GM21825 (cell line): ENCODE results near the gene PTEN.

Experiments used
- ATAC-seq: cut with Tn5 transposase; IDR thresholded peaks from one replicate; pipeline ENCODE4 v1.9.1; 2021; ENCODE audit warnings: mild to moderate bottlenecking, moderate library complexity; ENCODE audit not compliant: unreplicated experiment

PTEN gene

GRCh38 chr10:87915989-87916388 is 52.6 kb downstream of the PTEN start:
- ATAC-seq = no peak

DNA sequence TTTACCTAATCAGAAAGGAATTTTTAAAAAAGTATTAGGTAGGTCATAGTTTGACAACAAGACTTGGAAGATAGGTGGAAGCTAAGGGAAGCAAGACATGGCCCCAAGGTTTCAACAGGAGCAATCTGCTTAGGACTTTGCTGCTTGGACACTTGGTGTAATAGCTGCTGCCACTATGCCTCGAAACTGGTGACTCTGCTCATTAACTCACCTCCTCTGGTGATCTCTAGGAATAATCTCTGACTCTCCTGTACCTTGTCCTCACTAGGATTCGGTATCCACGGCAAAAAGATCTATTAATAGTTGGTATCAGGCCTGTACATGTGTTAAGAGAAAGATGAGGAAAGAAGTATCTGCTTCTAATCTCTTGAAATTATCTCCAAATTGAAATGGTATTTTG is 53.1 kb downstream of the PTEN start:
- no peak for ATAC-seq

DNA sequence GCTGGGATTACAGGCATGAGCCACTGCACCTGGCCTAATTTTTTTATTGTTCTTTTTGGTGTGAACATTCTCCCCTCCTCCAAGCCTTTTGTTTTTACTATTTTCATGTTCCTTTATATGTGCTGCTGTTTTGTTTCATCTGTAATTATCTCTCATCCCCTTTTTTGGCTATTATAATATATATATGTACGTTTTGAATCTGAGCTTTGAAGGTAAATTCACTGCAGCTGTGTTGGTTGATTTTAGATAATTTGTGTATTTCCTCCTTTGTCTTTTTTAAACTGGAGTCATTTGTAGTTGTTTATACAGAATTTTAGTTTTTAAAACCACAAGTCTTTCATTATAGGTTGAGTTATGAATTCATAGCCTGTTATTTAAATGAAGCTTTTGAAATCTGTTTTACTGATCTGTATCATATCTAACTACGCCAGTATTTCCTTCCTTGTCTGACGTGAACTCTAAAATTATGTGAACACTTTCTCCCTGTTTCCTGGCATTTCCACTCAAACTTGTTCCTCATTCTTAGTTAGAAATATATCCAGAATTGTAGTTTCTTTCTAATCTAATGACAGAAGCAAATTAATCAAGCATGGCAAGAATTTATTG is 54.9 kb downstream of the PTEN start:
- no peak for ATAC-seq

GRCh38 chr10:87920538-87920937 is 57.1 kb downstream of the PTEN start:
- no peak for ATAC-seq

GRCh38 chr10:87921931-87922688 is 58.7 kb downstream of the PTEN start:
- ATAC-seq = no peak

- no peak for ATAC-seq
Observed at GRCh38 chr10:87923233-87923632, 59.8 kb downstream of the PTEN start.

DNA sequence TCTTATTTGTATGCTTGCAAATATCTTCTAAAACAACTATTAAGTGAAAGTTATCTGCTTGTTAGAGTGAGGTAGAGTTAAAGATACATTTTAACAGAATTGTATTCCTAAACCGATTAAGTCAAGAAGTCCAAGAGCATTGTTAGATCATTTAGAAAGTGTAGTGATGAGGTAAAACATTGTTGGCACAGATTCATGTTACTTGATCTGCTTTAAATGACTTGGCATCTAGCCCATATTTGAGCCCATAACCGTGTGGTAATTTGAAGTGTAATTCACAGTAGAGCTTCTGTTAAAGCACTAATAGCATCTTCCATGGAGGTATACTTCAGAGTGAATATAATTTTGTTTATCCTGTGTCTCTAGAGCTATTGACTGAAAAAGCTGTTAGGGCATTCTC is 62.1 kb downstream of the PTEN start:
- ATAC-seq = no peak

GRCh38 chr10:87927091-87927490 is 63.7 kb downstream of the PTEN start:
- no peak for ATAC-seq

- no peak for ATAC-seq
Observed at GRCh38 chr10:87928996-87929395, 65.6 kb downstream of the PTEN start.

DNA sequence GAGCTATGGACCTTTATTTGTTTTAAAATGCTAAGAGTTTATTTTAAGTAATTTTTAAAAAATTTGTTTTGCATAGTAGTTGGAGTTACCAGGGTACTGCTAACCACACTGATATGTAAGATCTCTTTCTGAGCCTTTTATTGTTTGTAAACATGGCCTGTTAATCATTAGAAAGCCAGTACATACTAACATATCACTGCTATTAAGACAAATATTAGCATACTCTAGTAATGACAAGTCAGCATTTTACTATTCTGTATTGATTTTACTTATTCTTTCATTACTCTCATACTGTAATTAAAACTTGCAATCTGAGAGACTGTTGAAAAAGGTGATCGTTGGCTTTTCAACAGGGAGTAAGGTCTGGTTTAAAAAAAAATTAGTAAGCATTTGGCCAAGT is 66.7 kb downstream of the PTEN start:
- no peak for ATAC-seq

DNA sequence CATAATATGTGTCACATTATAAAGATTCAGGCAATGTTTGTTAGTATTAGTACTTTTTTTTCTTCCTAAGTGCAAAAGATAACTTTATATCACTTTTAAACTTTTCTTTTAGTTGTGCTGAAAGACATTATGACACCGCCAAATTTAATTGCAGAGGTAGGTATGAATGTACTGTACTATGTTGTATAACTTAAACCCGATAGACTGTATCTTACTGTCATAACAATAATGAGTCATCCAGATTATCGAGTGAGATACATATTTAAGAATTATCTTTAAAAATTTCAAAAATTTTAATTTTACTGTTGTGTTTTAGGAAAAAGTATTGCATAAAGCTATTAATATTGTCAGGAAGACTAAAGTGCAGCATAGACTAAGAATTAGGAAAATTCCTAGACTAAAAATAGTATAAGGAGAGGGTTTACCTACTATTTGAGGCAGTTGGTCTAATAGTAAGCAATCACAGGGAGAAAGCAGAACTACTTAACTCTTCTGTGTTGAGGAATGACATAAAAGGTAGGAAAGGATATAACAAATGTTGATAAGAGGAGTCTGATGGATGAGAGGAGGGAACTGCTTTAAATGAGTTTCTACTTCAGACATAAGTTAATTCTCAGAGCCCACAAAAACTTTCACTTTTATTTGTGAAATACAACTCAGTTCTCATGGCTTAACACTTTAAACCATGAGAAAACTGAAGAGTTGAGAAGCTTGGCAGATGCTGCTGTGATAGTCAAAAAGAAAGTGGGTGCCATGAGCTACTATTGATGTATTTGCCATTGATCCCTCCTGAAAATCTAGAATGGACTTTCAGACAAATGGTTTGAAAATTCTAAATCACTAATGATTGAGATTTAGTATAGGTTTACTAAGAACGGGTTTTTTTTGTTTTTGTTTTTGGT is 67.8 kb downstream of the PTEN start:
- no peak for ATAC-seq

DNA sequence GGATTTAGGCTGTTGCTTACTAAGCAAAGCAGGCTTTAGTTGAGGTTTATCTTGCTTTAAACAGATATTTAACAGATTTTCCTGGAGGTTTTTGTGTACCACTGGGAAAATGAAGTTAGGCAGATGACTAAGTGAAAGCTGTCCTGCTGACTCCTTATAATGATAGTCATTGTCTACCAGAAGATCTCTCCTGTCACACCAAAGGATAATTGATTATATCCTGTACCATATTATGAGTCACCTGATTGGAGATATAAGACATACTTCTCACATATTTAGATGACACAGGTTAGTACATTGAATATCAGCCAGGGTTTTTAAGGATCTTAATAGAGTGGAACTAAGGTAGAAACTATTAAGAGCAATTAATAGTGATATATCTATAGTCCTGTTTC is 68.4 kb downstream of the PTEN start:
- ATAC-seq = no peak

DNA sequence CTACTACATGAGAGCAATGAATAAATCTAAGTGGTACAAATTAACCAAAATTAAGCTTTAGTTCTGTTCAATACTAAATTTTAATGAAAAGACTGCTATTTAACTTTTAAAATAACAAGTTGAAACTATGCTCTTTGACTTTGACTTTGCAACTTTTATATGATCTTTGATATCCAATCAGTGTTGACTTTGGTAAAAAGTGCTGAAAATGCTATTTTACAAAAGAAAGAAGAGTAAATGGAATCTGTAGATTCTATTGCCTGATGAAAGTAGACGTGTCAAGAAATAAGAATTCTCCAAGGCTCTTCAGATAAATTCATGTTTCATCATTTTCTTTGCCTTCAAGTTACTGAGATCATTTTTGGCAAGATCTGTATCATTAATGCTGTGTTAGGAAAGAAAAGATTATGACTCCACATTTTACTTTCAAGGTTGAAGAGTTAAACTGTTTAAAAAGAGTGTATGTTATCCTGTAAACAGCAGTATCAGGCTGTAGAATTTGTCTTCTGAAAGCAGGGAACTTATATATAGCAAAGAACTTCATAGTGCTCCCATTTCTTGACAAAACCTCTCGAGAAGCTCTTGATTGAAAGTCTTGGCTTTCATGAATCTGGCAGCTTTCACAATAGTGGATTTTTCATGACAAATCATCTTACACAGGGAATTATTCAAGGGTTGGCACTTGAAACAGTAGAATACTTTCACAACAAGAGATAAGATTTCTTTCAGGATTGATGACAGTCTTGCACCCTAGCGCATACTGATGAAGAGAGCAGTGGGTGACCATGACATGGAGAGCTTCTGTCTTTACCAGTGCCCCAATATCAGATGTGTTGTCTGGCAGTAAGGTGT is 72.1 kb downstream of the PTEN start:
- ATAC-seq = no peak

DNA sequence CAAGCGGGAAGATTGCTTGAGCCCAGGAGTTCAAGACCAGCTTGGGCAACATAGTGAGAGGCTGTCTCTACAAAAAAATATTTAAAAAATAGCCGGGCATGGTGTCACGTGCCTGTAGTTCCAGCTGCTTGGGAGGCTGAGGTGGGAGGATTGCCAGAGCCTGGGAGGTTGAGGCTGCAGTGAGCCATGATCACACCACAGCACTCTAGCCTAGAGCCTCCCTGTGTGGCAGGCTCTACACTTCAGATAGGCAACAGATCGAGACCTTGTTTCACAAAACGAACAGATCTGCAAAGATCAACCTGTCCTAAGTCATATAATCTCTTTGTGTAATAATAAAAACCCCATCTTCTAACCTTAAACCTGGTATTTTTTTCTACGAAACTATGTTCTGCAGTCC is 76.8 kb downstream of the PTEN start:
- no peak for ATAC-seq

DNA sequence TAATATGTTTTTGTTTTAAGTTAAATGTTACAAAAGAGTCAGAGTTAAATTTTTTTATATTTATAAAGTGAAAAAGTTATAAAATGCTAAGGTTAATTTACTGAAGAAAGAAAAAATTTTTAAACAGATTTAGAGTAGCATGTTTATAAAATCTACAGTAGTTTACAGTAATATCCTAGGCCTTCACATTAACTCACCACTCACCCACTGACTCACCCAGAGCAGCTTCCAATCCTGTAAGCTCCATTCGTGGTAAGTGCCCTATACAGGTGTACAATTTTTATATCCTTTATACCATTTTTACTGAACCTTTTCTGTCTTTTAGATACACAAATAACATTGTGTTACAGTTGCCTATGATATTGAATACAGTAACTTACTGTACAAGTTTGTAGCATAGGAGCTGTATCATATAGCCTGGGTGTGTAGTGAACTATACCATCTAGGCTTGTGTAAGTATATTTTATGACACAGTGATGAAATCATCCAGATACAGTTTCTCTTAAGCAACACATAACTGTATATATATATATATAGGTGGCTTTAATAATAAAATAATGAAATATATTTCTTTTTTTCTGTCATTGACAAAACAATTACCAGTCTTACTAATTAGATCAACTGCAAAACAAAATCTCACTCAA is 79.6 kb downstream of the PTEN start:
- ATAC-seq = no peak

GRCh38 chr10:87945984-87946383 is 82.6 kb downstream of the PTEN start:
- no peak for ATAC-seq

DNA sequence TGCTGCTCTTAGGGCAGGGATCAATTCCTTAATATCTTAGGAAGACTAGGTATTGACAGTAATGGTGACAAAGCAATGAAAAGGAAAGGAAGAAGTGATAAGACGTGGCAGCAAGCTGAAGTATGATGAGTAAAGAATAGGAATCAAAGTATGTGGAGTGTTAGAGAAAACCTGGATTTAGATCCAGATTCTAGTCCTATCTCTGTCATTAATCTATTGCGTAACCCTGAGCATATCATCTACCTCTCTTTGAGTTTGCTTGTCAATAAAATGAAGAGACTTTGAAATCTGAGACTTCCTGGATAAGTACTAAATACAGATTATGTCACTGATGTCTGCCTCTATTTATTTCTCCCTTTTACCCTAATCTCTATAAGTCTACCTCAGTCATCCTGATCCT is 89.2 kb downstream of the PTEN start:
- no peak for ATAC-seq

GRCh38 chr10:87956055-87956454 is 92.6 kb downstream of the PTEN start:
- no peak for ATAC-seq

DNA sequence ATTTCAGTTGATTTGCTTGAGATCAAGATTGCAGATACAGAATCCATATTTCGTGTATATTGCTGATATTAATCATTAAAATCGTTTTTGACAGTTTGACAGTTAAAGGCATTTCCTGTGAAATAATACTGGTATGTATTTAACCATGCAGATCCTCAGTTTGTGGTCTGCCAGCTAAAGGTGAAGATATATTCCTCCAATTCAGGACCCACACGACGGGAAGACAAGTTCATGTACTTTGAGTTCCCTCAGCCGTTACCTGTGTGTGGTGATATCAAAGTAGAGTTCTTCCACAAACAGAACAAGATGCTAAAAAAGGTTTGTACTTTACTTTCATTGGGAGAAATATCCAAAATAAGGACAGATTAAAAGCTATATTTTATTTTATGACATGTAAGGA is 94.3 kb downstream of the PTEN start:
- ATAC-seq = no peak

- ATAC-seq = no peak
Observed at GRCh38 chr10:87960230-87960629, 96.8 kb downstream of the PTEN start.
